BLaER1 treated with 17β-estradiol and CSF1 and Interleukin-3, amounts not matched to agents 10 nM and 100 nM (cell line): Measurements from ENCODE around the gene TRAPPC2.

Source experiments
- H3K27ac ChIP-seq, 11 experiments: shearing (Covaris generic); formaldehyde crosslinking; 2 replicates each; pipeline ENCODE4 v1.8.1; 2022
- H3K27me3 ChIP-seq, 11 experiments: shearing (Covaris generic); formaldehyde crosslinking; 2 replicates each; pipeline ENCODE4 v1.8.1; 2022
- H3K36me3 ChIP-seq, 11 experiments: shearing (Covaris generic); formaldehyde crosslinking; 2 replicates each; pipeline ENCODE4 v1.8.1; 2022
- H3K4me1 ChIP-seq, 10 experiments: shearing (Covaris generic); formaldehyde crosslinking; 2 replicates each; pipeline ENCODE4 v1.8.1; 2022
- H3K4me2 ChIP-seq, 11 experiments: shearing (Covaris generic); formaldehyde crosslinking; 2 replicates each; pipeline ENCODE4 v1.8.1; 2022
- H3K4me3 ChIP-seq, 10 experiments: shearing (Covaris generic); formaldehyde crosslinking; 2 replicates each; pipeline ENCODE4 v1.8.1; 2022
- H3K9ac ChIP-seq, 11 experiments: shearing (Covaris generic); formaldehyde crosslinking; 2 replicates each; pipeline ENCODE4 v1.8.1; 2022
- H3K9me3 ChIP-seq, 11 experiments: shearing (Covaris generic); formaldehyde crosslinking; replicated peaks in 1 of 11; 2 replicates each; pipeline ENCODE4 v1.8.1; 2022
- H4K20me1 ChIP-seq, 11 experiments: shearing (Covaris generic); formaldehyde crosslinking; 2 replicates each; pipeline ENCODE4 v1.8.1; 2022
- Cebpa-rat ChIP-seq, 11 experiments: shearing (Covaris generic); IDR thresholded peaks; 2 replicates each; pipeline ENCODE4 v1.8.1; 2022

The TRAPPC2 gene

GRCh38 chrX:13734278-13735172 is at the start of gene TRAPPC2, which contains the start of gene OFD1:
TSS of gene TRAPPC2 (minus strand) at chrX:13734620. CDS start at chrX:13719963, 14,657 bp downstream.
TSS of gene OFD1 (plus strand) at chrX:13734748. CDS start at chrX:13735072, 324 bp downstream.
- Histone ChIP-seq H3K27me3 (peaks cover 11 to 45% (median 22%) of the 10 kb centered on the region in 11 experiments; a peak in 21 of 22 replicates), H3K4me1 (peaks cover 36 to 57% (median 42%) of the 10 kb centered on the region in 10 experiments), H3K9ac (peak within 1 kb of the TSS; percentile 82 to 94 (median 89)), H3K4me2 (peak within 1 kb of the TSS; percentile 78 to 97 (median 89)), H3K9me3 (peaks cover 5 to 10% (median 9%) of the 10 kb centered on the region in 11 experiments; a peak in 21 of 22 replicates), H4K20me1 (peaks cover 0 to 5% (median 0%) of the 10 kb centered on the region in 11 experiments; a peak in 2 of 22 replicates), H3K4me3 (peak within 1 kb of the TSS; percentile 67 to 92 (median 80)), H3K27ac (peak within 1 kb of the TSS; percentile 76 to 95 (median 91)), H3K36me3 (peaks cover 0 to 14% (median 4%) of the 10 kb centered on the region in 11 experiments; a peak in 10 of 22 replicates)
- peak in 1 of 11 experiments; percentile 7; a peak in 1 of 22 replicates for TF ChIP-seq Cebpa-rat (IDR thresholded peaks at IDR 0.05)

- Histone ChIP-seq H3K27ac (no peak overlapping the region), H4K20me1 (peaks cover 0 to 13% (median 0%) of the 10 kb centered on the region in 11 experiments; a peak in 6 of 22 replicates), H3K4me1 (peaks cover 0 to 49% (median 7%) of the 10 kb centered on the region in 10 experiments; a peak in 9 of 20 replicates), H3K9ac (no peak overlapping the region), H3K9me3 (no peaks in the 10 kb centered on the region), H3K36me3 (peaks cover 0 to 15% (median 6%) of the 10 kb centered on the region in 11 experiments; a peak in 12 of 22 replicates), H3K4me2 (peak overlapping the region in 4 of 11 experiments; percentile 24 to 53 (median 36); a peak in 7 of 22 replicates), H3K27me3 (peaks cover 64 to 100% (median 99%) of the 10 kb centered on the region in 11 experiments), H3K4me3 (no peak overlapping the region)
- TF ChIP-seq Cebpa-rat (IDR thresholded peaks at IDR 0.05): no peak
Measured at GRCh38 chrX:13780868-13781427, 46.5 kb upstream of the TRAPPC2 start.

GRCh38 chrX:13778916-13779315 is 44.5 kb upstream of the TRAPPC2 start:
- no peak for TF ChIP-seq Cebpa-rat (IDR thresholded peaks at IDR 0.05)
- H3K4me3 ChIP-seq: no peak overlapping the region
- no peak overlapping the region for H3K9ac ChIP-seq
- peaks cover 5 to 35% (median 26%) of the 10 kb centered on the region in 11 experiments; a peak in 19 of 22 replicates for H3K36me3 ChIP-seq
- no peak overlapping the region for H3K27ac ChIP-seq
- peaks cover 51 to 99% (median 94%) of the 10 kb centered on the region in 11 experiments for H3K27me3 ChIP-seq
- H3K4me2 ChIP-seq: peak overlapping the region in 5 of 11 experiments; percentile 7 to 38 (median 35); a peak in 8 of 22 replicates
- no peaks in the 10 kb centered on the region for H3K9me3 ChIP-seq
- peaks cover 0 to 21% (median 0%) of the 10 kb centered on the region in 11 experiments; a peak in 6 of 22 replicates for H4K20me1 ChIP-seq
- peaks cover 0 to 36% (median 7%) of the 10 kb centered on the region in 10 experiments; a peak in 9 of 20 replicates for H3K4me1 ChIP-seq

- no peak for TF ChIP-seq Cebpa-rat (IDR thresholded peaks at IDR 0.05)
- H3K4me2 ChIP-seq: no peak overlapping the region
- no peak overlapping the region for H3K4me3 ChIP-seq
- H3K9ac ChIP-seq: no peak overlapping the region
- no peak overlapping the region for H3K27ac ChIP-seq
- peaks cover 47 to 99% (median 89%) of the 10 kb centered on the region in 11 experiments for H3K27me3 ChIP-seq
- no peaks in the 10 kb centered on the region for H3K9me3 ChIP-seq
- peaks cover 5 to 58% (median 39%) of the 10 kb centered on the region in 11 experiments; a peak in 20 of 22 replicates for H3K36me3 ChIP-seq
- peaks cover 0 to 21% (median 0%) of the 10 kb centered on the region in 11 experiments; a peak in 6 of 22 replicates for H4K20me1 ChIP-seq
- H3K4me1 ChIP-seq: peaks cover 0 to 34% (median 7%) of the 10 kb centered on the region in 10 experiments; a peak in 9 of 20 replicates
Measured at GRCh38 chrX:13776387-13776786, 42.0 kb upstream of the TRAPPC2 start.

- peaks cover 0 to 29% (median 5%) of the 10 kb centered on the region in 10 experiments; a peak in 9 of 20 replicates for H3K4me1 ChIP-seq
- no peak for TF ChIP-seq Cebpa-rat (IDR thresholded peaks at IDR 0.05)
- no peak overlapping the region for H3K9ac ChIP-seq
- no peak overlapping the region for H3K4me3 ChIP-seq
- H3K27ac ChIP-seq: no peak overlapping the region
- no peak overlapping the region for H3K4me2 ChIP-seq
- H3K36me3 ChIP-seq: peaks cover 5 to 64% (median 39%) of the 10 kb centered on the region in 11 experiments; a peak in 20 of 22 replicates
- H3K27me3 ChIP-seq: peaks cover 42 to 95% (median 85%) of the 10 kb centered on the region in 11 experiments
- no peaks in the 10 kb centered on the region for H3K9me3 ChIP-seq
- H4K20me1 ChIP-seq: peaks cover 0 to 21% (median 0%) of the 10 kb centered on the region in 11 experiments; a peak in 6 of 22 replicates
Measured at GRCh38 chrX:13775837-13776236, 41.4 kb upstream of the TRAPPC2 start.

- no peak overlapping the region for H3K4me2 ChIP-seq
- H3K27ac ChIP-seq: no peak overlapping the region
- peaks cover 0 to 17% (median 2%) of the 10 kb centered on the region in 10 experiments; a peak in 9 of 20 replicates for H3K4me1 ChIP-seq
- no peak overlapping the region for H3K9ac ChIP-seq
- H4K20me1 ChIP-seq: peaks cover 0 to 17% (median 0%) of the 10 kb centered on the region in 11 experiments; a peak in 5 of 22 replicates
- H3K9me3 ChIP-seq: no peaks in the 10 kb centered on the region
- peaks cover 12 to 75% (median 50%) of the 10 kb centered on the region in 11 experiments; a peak in 21 of 22 replicates for H3K36me3 ChIP-seq
- H3K4me3 ChIP-seq: no peak overlapping the region
- TF ChIP-seq Cebpa-rat (IDR thresholded peaks at IDR 0.05): no peak
- peaks cover 30 to 90% (median 78%) of the 10 kb centered on the region in 11 experiments for H3K27me3 ChIP-seq
Measured at GRCh38 chrX:13774696-13775095, 40.3 kb upstream of the TRAPPC2 start.

- Histone ChIP-seq H4K20me1 (peaks cover 0 to 13% (median 0%) of the 10 kb centered on the region in 11 experiments; a peak in 3 of 22 replicates), H3K27me3 (peaks cover 39 to 88% (median 68%) of the 10 kb centered on the region in 11 experiments), H3K9ac (no peak overlapping the region), H3K4me1 (peaks cover 5 to 18% (median 12%) of the 10 kb centered on the region in 10 experiments; a peak in 19 of 20 replicates), H3K27ac (no peak overlapping the region), H3K9me3 (no peaks in the 10 kb centered on the region), H3K4me3 (no peak overlapping the region), H3K36me3 (peaks cover 20 to 98% (median 70%) of the 10 kb centered on the region in 11 experiments; a peak in 21 of 22 replicates), H3K4me2 (no peak overlapping the region)
- no peak for TF ChIP-seq Cebpa-rat (IDR thresholded peaks at IDR 0.05)
Measured at GRCh38 chrX:13770013-13770535, 35.7 kb upstream of the TRAPPC2 start.

GRCh38 chrX:13768939-13769338 is 34.5 kb upstream of the TRAPPC2 start:
- Histone ChIP-seq H3K27ac (no peak overlapping the region), H3K4me3 (no peak overlapping the region), H3K4me2 (no peak overlapping the region), H3K9me3 (no peaks in the 10 kb centered on the region), H3K36me3 (peaks cover 20 to 93% (median 63%) of the 10 kb centered on the region in 11 experiments; a peak in 21 of 22 replicates), H3K27me3 (peaks cover 43 to 88% (median 69%) of the 10 kb centered on the region in 11 experiments), H3K9ac (no peak overlapping the region), H3K4me1 (peaks cover 17 to 29% (median 23%) of the 10 kb centered on the region in 10 experiments), H4K20me1 (peaks cover 0 to 13% (median 3%) of the 10 kb centered on the region in 11 experiments; a peak in 5 of 22 replicates)
- TF ChIP-seq Cebpa-rat (IDR thresholded peaks at IDR 0.05): peak in 2 of 11 experiments; percentile 48 to 56; a peak in 3 of 22 replicates
